CD4-positive, CD25-positive, alpha-beta regulatory T cell (primary cell): ENCODE data around the gene VPS13A. TPM values are rescaled to one million over a fixed set of nuclear protein-coding genes. Genes with fewer than 3 reads are reported as not detected.
"Not testable (repeated sequence)": the region's sequence is repeated elsewhere in the genome, so short reads cannot be mapped to it uniquely, and the experiment has no call there.

ENCODE experiments used
- ATAC-seq, 2 donors: fragments of 150-1000 bp; cut with Tn5 transposase; one replicate each; pipeline ENCODE4 v1.10.0; 2021; ENCODE audit warnings: low read depth in 2 of 2, moderate number of reproducible peaks in 2 of 2, moderate library complexity in 1 of 2
- DNase-seq, 3 donors: peaks; one replicate each; pipeline versions ENCODE4 v3.0.0 to v3.0.0-alpha.2; 2012 to 2022; ENCODE audit warnings: mixed read lengths in 1 of 3
- H3K27ac ChIP-seq: one replicate; pipeline ENCODE4 v1.7.0; 2013; ENCODE audit warnings: mild to moderate bottlenecking, low read length; ENCODE audit not compliant: insufficient read depth, poor library complexity, severe bottlenecking
- H3K27me3 ChIP-seq: one replicate; pipeline ENCODE4 v1.7.0; 2013; ENCODE audit warnings: low read length; ENCODE audit not compliant: control insufficient read depth, insufficient read depth
- H3K36me3 ChIP-seq: one replicate; pipeline ENCODE4 v1.7.0; 2013; ENCODE audit warnings: mild to moderate bottlenecking, low read length, moderate library complexity; ENCODE audit not compliant: control insufficient read depth, insufficient read depth
- H3K4me1 ChIP-seq: 2 replicates; pipeline ENCODE4 v1.7.0; 2013; ENCODE audit warnings: mild to moderate bottlenecking, low read length; ENCODE audit not compliant: insufficient read depth, control insufficient read depth, poor library complexity, severe bottlenecking
- H3K4me3 ChIP-seq: one replicate; pipeline ENCODE4 v1.7.0; 2013; ENCODE audit warnings: low read depth, mild to moderate bottlenecking, low read length, moderate library complexity
- H3K9me3 ChIP-seq, 2 experiments: 1 replicate in 1 of 2; 2 replicates in 1 of 2; pipeline ENCODE4 v1.7.0; 2013; ENCODE audit warnings: low read length in 2 of 2, mild to moderate bottlenecking in 1 of 2, moderate library complexity in 1 of 2; ENCODE audit not compliant: control insufficient read depth in 2 of 2
- H3K27ac Mint-ChIP-seq, 3 donors: one replicate each; pipeline ENCODE4 v1.8.0; 2020 to 2022; ENCODE audit warnings: mild to moderate bottlenecking in 3 of 3, mixed read lengths in 3 of 3, moderate library complexity in 2 of 3
- H3K27me3 Mint-ChIP-seq: one replicate; pipeline ENCODE4 v1.8.0; 2022; ENCODE audit warnings: mild to moderate bottlenecking, mixed read lengths
- H3K36me3 Mint-ChIP-seq: one replicate; pipeline ENCODE4 v1.8.0; 2020; ENCODE audit warnings: mixed read lengths
- H3K4me1 Mint-ChIP-seq, 4 donors: one replicate each; pipeline ENCODE4 v1.8.0; 2020 to 2022; ENCODE audit warnings: mixed read lengths in 4 of 4, mild to moderate bottlenecking in 1 of 4
- H3K4me3 Mint-ChIP-seq, 4 donors: one replicate each; pipeline ENCODE4 v1.8.0; 2020 to 2022; ENCODE audit warnings: mild to moderate bottlenecking in 4 of 4, mixed read lengths in 4 of 4, moderate library complexity in 3 of 4
- H3K9me3 Mint-ChIP-seq, 7 donors: one replicate each; pipeline ENCODE4 v1.8.0; 2020 to 2022; ENCODE audit warnings: mixed read lengths in 7 of 7, mild to moderate bottlenecking in 3 of 7, moderate library complexity in 2 of 7
- polyA plus RNA-seq, 4 donors: library from polyadenylated mRNA; unstranded; fragments of 300-500 nt; fragmentation: Illumina TruSeq; gene quantifications; one replicate each; pipeline ENCODE4 v1.2.3, GENCODE V29; 2021
- total RNA-seq: library from RNA; stranded (reverse); gene quantifications from one replicate; pipeline ENCODE4 v1.2.3, GENCODE V29; 2022

VPS13A gene
- total and polyA plus RNA-seq, 5 donors from 2014 or later: 2.5 to 53.1 (median 3.5) TPM

DNA sequence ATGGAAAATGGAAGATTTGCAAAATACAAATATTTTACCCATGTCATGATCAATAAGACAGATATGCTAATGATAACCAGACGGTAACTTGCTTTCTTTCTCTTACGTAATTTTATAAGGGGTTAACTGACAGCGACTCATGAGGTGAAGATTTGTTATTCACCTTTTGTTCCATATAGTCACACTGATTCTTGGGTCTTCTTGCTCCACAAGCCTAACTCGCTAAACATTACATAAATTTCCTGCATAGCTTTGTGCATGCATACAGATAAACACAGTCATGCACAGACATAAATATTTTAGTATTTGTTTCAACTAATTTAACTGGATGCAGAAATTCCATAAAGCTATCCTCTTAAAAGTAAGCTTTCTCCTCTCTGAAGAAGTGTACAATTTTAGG is 225.9 kb downstream of the VPS13A start:
- H3K4me3 Mint-ChIP-seq: no peak overlapping the region
- H3K9me3 Mint-ChIP-seq: peaks cover 0 to 2% (median 0%) of the 10 kb centered on the region in 7 donors
- H3K4me3 ChIP-seq: no peak overlapping the region
- H3K4me1 ChIP-seq: no peaks in the 10 kb centered on the region
- H3K36me3 Mint-ChIP-seq: peaks cover 42% of the 10 kb centered on the region
- H3K36me3 ChIP-seq: peaks cover 13% of the 10 kb centered on the region
- peaks cover 0 to 2% (median 0%) of the 10 kb centered on the region in 4 donors for H3K4me1 Mint-ChIP-seq
- ATAC-seq (no peak), DNase-seq (no peak)
- no peaks in the 10 kb centered on the region for H3K27me3 ChIP-seq
- H3K27ac ChIP-seq: no peak overlapping the region
- H3K9me3 ChIP-seq: no peaks in the 10 kb centered on the region
- no peak overlapping the region for H3K27ac Mint-ChIP-seq
- no peaks in the 10 kb centered on the region for H3K27me3 Mint-ChIP-seq

DNA sequence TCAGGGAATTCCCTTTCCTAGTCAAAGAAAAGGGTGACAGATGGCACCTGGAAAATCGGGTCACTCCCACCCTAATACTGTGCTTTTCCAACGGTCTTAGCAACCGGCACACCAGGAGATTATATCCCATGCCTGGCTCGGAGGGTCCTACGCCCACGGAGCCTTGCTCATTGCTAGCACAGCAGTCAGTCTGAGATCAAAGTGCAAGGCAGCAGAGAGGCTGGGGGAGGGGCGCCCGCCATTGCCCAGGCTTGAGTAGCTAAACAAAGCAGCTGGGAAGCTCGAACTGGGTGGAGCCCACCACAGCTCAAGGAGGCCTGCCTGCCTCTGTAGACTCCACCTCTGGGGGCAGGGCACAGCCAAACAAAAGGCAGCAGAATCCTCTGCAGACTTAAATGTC is 231.2 kb downstream of the VPS13A start:
- not testable (repeated sequence) for H3K4me3 ChIP-seq, H3K27me3 ChIP-seq, H3K9me3 Mint-ChIP-seq, H3K27ac ChIP-seq, ATAC-seq, H3K4me1 ChIP-seq, H3K4me3 Mint-ChIP-seq, H3K4me1 Mint-ChIP-seq, H3K9me3 ChIP-seq, H3K27me3 Mint-ChIP-seq, DNase-seq
- H3K36me3 ChIP-seq: peaks cover 13% of the 10 kb centered on the region
- peaks cover 40% of the 10 kb centered on the region for H3K36me3 Mint-ChIP-seq
- peak overlapping the region in 1 of 3 donors; percentile 52 for H3K27ac Mint-ChIP-seq

- H3K36me3 ChIP-seq: no peaks in the 10 kb centered on the region
- Mint-ChIP-seq H3K9me3 (peaks cover 0 to 1% (median 0%) of the 10 kb centered on the region in 7 donors), H3K4me1 (no peaks in the 10 kb centered on the region), H3K27ac (peak overlapping the region in 1 of 3 donors; percentile 43), H3K27me3 (no peaks in the 10 kb centered on the region), H3K36me3 (peaks cover 12% of the 10 kb centered on the region), H3K4me3 (no peak overlapping the region)
- ATAC-seq: no peak
- H3K4me3 ChIP-seq: no peak overlapping the region
- no peaks in the 10 kb centered on the region for H3K27me3 ChIP-seq
- H3K9me3 ChIP-seq: no peaks in the 10 kb centered on the region
- no peak overlapping the region for H3K27ac ChIP-seq
- no peaks in the 10 kb centered on the region for H3K4me1 ChIP-seq
- DNase-seq: no peak
These were observed 240.2 kb downstream of the VPS13A start for GRCh38 chr9:77417566-77417965.

- Mint-ChIP-seq H3K27ac (no peak overlapping the region), H3K36me3 (peaks cover 12% of the 10 kb centered on the region), H3K27me3 (no peaks in the 10 kb centered on the region), H3K4me3 (no peak overlapping the region), H3K9me3 (peaks cover 0 to 1% (median 0%) of the 10 kb centered on the region in 7 donors), H3K4me1 (no peaks in the 10 kb centered on the region)
- DNase-seq (no peak), ATAC-seq (no peak)
- no peak overlapping the region for H3K27ac ChIP-seq
- no peak overlapping the region for H3K4me3 ChIP-seq
- no peaks in the 10 kb centered on the region for H3K27me3 ChIP-seq
- H3K9me3 ChIP-seq: no peaks in the 10 kb centered on the region
- no peaks in the 10 kb centered on the region for H3K4me1 ChIP-seq
- no peaks in the 10 kb centered on the region for H3K36me3 ChIP-seq
These were observed 240.9 kb downstream of the VPS13A start for GRCh38 chr9:77418226-77418625.

GRCh38 chr9:77420641-77421040 is 243.3 kb downstream of the VPS13A start:
- ATAC-seq (no peak), DNase-seq (no peak)
- H3K4me1 Mint-ChIP-seq: no peaks in the 10 kb centered on the region
- Histone ChIP-seq H3K36me3 (no peaks in the 10 kb centered on the region), H3K4me3 (no peak overlapping the region), H3K27ac (no peak overlapping the region), H3K27me3 (no peaks in the 10 kb centered on the region), H3K4me1 (no peaks in the 10 kb centered on the region), H3K9me3 (no peaks in the 10 kb centered on the region)
- H3K9me3 Mint-ChIP-seq: peaks cover 0 to 3% (median 0%) of the 10 kb centered on the region in 7 donors
- H3K36me3 Mint-ChIP-seq: peaks cover 10% of the 10 kb centered on the region
- H3K27ac Mint-ChIP-seq: no peak overlapping the region
- H3K4me3 Mint-ChIP-seq: no peak overlapping the region
- no peaks in the 10 kb centered on the region for H3K27me3 Mint-ChIP-seq

GRCh38 chr9:77421506-77422265 is 244.4 kb downstream of the VPS13A start:
- no peak overlapping the region for H3K4me3 ChIP-seq
- no peak overlapping the region for H3K27ac Mint-ChIP-seq
- H3K27me3 ChIP-seq: no peaks in the 10 kb centered on the region
- no peaks in the 10 kb centered on the region for H3K9me3 ChIP-seq
- peaks cover 7% of the 10 kb centered on the region for H3K36me3 Mint-ChIP-seq
- no peaks in the 10 kb centered on the region for H3K4me1 Mint-ChIP-seq
- peaks cover 0 to 3% (median 0%) of the 10 kb centered on the region in 7 donors for H3K9me3 Mint-ChIP-seq
- H3K4me1 ChIP-seq: no peaks in the 10 kb centered on the region
- no peak for DNase-seq
- no peak overlapping the region for H3K27ac ChIP-seq
- no peak for ATAC-seq
- no peaks in the 10 kb centered on the region for H3K36me3 ChIP-seq
- H3K27me3 Mint-ChIP-seq: no peaks in the 10 kb centered on the region
- no peak overlapping the region for H3K4me3 Mint-ChIP-seq

- no peaks in the 10 kb centered on the region for H3K4me1 ChIP-seq
- no peak overlapping the region for H3K27ac Mint-ChIP-seq
- no peaks in the 10 kb centered on the region for H3K27me3 Mint-ChIP-seq
- ATAC-seq (no peak), DNase-seq (no peak)
- H3K9me3 Mint-ChIP-seq: peaks cover 0 to 3% (median 0%) of the 10 kb centered on the region in 7 donors
- no peaks in the 10 kb centered on the region for H3K36me3 Mint-ChIP-seq
- H3K4me3 ChIP-seq: no peak overlapping the region
- H3K4me3 Mint-ChIP-seq: no peak overlapping the region
- H3K9me3 ChIP-seq: no peaks in the 10 kb centered on the region
- H3K4me1 Mint-ChIP-seq: no peaks in the 10 kb centered on the region
- no peak overlapping the region for H3K27ac ChIP-seq
- H3K36me3 ChIP-seq: no peaks in the 10 kb centered on the region
- no peaks in the 10 kb centered on the region for H3K27me3 ChIP-seq
These were observed 245.6 kb downstream of the VPS13A start for GRCh38 chr9:77422969-77423368.

GRCh38 chr9:77423841-77424240 is 246.5 kb downstream of the VPS13A start:
- no peak overlapping the region for H3K4me3 Mint-ChIP-seq
- no peak for ATAC-seq
- no peak overlapping the region for H3K27ac Mint-ChIP-seq
- H3K4me1 Mint-ChIP-seq: no peaks in the 10 kb centered on the region
- H3K36me3 Mint-ChIP-seq: no peaks in the 10 kb centered on the region
- no peaks in the 10 kb centered on the region for H3K27me3 Mint-ChIP-seq
- no peaks in the 10 kb centered on the region for H3K27me3 ChIP-seq
- no peak overlapping the region for H3K27ac ChIP-seq
- no peaks in the 10 kb centered on the region for H3K36me3 ChIP-seq
- H3K9me3 ChIP-seq: no peaks in the 10 kb centered on the region
- DNase-seq: no peak
- H3K9me3 Mint-ChIP-seq: peaks cover 0 to 3% (median 0%) of the 10 kb centered on the region in 7 donors
- H3K4me1 ChIP-seq: no peaks in the 10 kb centered on the region
- no peak overlapping the region for H3K4me3 ChIP-seq
